OCI-LY7 (cell line): ENCODE data around the gene RAD1. TPM values are rescaled to one million over a fixed set of nuclear protein-coding genes. Genes with fewer than 3 reads are reported as not detected.

ENCODE experiments used
- BruUV-seq: library from RNA; stranded (reverse); fragments of 400-500 nt; replicated peaks from 2 replicates; lab custom pipeline; 2021; lab: Mats Ljungman, UMichigan
- CTCF ChIA-PET: fragments of 300-600 bp; sonication (Branson Sonifier 250); formaldehyde crosslinking; loops from one replicate; lab custom pipeline; 2022; ENCODE audit warnings: antibody characterized with exemption; ENCODE audit not compliant: unreplicated experiment; lab: Charles Lee
- POLR2A ChIA-PET: fragments of 300-600 bp; sonication (Branson Sonifier 250); formaldehyde crosslinking; loops from one replicate; lab custom pipeline; 2022; ENCODE audit warnings: antibody characterized with exemption; lab: Charles Lee
- DNase-seq: peaks from one replicate; pipeline ENCODE4 v3.0.0-alpha.2; 2015; ENCODE audit warnings: low spot score
- H2AFZ ChIP-seq: fragments of 200-600 bp; sonication (generic), shearing (Covaris generic); 2 replicates; pipeline ENCODE4 v1.6.1; 2014; ENCODE audit warnings: mild to moderate bottlenecking, antibody characterized with exemption, low read length, moderate library complexity
- H3K27ac ChIP-seq: fragments of 200-600 bp; sonication (generic); 2 replicates; pipeline ENCODE4 v1.5.1; 2014; ENCODE audit warnings: mixed run types, low read depth, mild to moderate bottlenecking, moderate library complexity, low read length, inconsistent platforms; ENCODE audit not compliant: poor library complexity, severe bottlenecking
- H3K36me3 ChIP-seq: fragments of 200-600 bp; sonication (generic); 2 replicates; pipeline ENCODE4 v1.6.1; 2014; ENCODE audit warnings: mild to moderate bottlenecking, antibody characterized with exemption, low read length, moderate library complexity, mixed read lengths; ENCODE audit not compliant: insufficient read depth
- H3K4me1 ChIP-seq: fragments of 200-600 bp; sonication (generic); 2 replicates; pipeline ENCODE4 v1.5.1; 2014; ENCODE audit warnings: mild to moderate bottlenecking, low read length; ENCODE audit not compliant: insufficient read depth, poor library complexity, severe bottlenecking
- H3K4me2 ChIP-seq: fragments of 200-600 bp; sonication (generic); 2 replicates; pipeline ENCODE4 v1.6.1; 2014; ENCODE audit warnings: mild to moderate bottlenecking, low read length
- H3K4me3 ChIP-seq: fragments of 200-600 bp; sonication (generic); 2 replicates; pipeline ENCODE4 v1.5.1; 2014; ENCODE audit warnings: mild to moderate bottlenecking, low read depth, low read length; ENCODE audit not compliant: poor library complexity, severe bottlenecking
- H3K79me2 ChIP-seq: fragments of 200-600 bp; sonication (generic); 2 replicates; pipeline ENCODE4 v1.6.1; 2016; ENCODE audit warnings: low read depth, mild to moderate bottlenecking, low read length, moderate library complexity, mixed read lengths; ENCODE audit not compliant: insufficient read depth
- H3K9me2 ChIP-seq: fragments of 200-600 bp; sonication (generic); 2 replicates; pipeline ENCODE4 v1.6.1; 2016; ENCODE audit warnings: mild to moderate bottlenecking, low read length, mixed read lengths; ENCODE audit not compliant: insufficient read depth
- H3K9me3 ChIP-seq: fragments of 200-600 bp; sonication (generic); 2 replicates; pipeline ENCODE4 v1.6.1; 2014; ENCODE audit warnings: mild to moderate bottlenecking, mixed run types, low read length, mixed read lengths
- H4K20me1 ChIP-seq: fragments of 200-600 bp; sonication (generic); 2 replicates; pipeline ENCODE4 v1.6.1; 2014; ENCODE audit warnings: mild to moderate bottlenecking, antibody characterized with exemption, low read length, moderate library complexity, mixed read lengths; ENCODE audit not compliant: insufficient read depth
- EZH2phosphoT487 ChIP-seq: fragments of 200-600 bp; sonication (generic); IDR thresholded peaks from 2 replicates; pipeline ENCODE4 v1.6.1; 2018; ENCODE audit warnings: low read depth, borderline replicate concordance, mild to moderate bottlenecking, mixed run types, antibody characterized with exemption, low read length, moderate library complexity, mixed read lengths
- intact Hi-C: fragments of 100-400 bp; cut with micrococcal nuclease; formaldehyde crosslinking; loops from one replicate; pipeline ENCODE4 v1.10.0; 2022; ENCODE audit not compliant: unreplicated experiment
- total RNA-seq, 2 experiments: library from RNA; depleted of rRNA in 1 of 2; stranded (reverse); fragments of >200 nt in 1 of 2; shearing (Covaris generic) in 1 of 2; gene quantifications; 2 replicates each; pipeline ENCODE4 v1.2.3, GENCODE V29; 2014 to 2022
- TF ChIP-seq, protein P1 (sequence below): fragments of 200-600 bp; sonication (generic); conservative IDR thresholded peaks from 2 replicates; pipeline ENCODE4 v1.5.1; 2014; ENCODE audit warnings: mild to moderate bottlenecking, antibody characterized with exemption, low read length, moderate library complexity, mixed read lengths

Gene RAD1
- total RNA-seq, 2 experiments from 2014 or later, result 49.2 to 82.1 TPM

DNA sequence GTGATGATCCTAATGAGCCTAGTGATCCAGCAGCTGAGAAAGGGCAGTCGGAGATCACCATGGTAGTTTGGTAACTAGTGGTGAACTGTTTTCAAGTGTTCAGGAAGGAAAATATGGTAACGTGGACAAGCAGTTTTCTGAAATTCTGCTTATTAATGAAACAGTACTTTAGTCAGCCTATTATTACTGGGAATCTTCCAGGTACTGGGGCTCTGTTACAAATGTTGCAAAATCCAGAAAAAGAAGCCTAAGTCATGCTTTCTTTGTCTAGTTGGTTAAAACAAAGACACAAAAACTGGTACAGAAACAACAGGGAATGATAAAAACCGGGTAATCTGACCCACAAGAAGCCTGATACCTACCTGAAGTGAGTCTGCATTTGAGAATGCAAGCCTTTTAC, 58.1 kb downstream of the RAD1 start:
- Histone ChIP-seq H3K4me1 (peaks cover 11% of the 10 kb centered on the region), H4K20me1 (no peaks in the 10 kb centered on the region), H3K4me3 (no peak overlapping the region), H3K36me3 (no peaks in the 10 kb centered on the region), H2AFZ (no peak overlapping the region), H3K79me2 (no peaks in the 10 kb centered on the region), H3K9me3 (no peaks in the 10 kb centered on the region), H3K27ac (no peak overlapping the region), H3K9me2 (no peaks in the 10 kb centered on the region), H3K4me2 (no peak overlapping the region)
- ChIA-PET CTCF (no interaction called here), POLR2A (interaction anchor here (1.4 kb wide), 1 partner anchor 28 kb away, joined by 5 read pairs; no protein-coding TSS in a partner anchor)
- no peak for TF ChIP-seq EZH2phosphoT487
- TF ChIP-seq, protein P1, sequence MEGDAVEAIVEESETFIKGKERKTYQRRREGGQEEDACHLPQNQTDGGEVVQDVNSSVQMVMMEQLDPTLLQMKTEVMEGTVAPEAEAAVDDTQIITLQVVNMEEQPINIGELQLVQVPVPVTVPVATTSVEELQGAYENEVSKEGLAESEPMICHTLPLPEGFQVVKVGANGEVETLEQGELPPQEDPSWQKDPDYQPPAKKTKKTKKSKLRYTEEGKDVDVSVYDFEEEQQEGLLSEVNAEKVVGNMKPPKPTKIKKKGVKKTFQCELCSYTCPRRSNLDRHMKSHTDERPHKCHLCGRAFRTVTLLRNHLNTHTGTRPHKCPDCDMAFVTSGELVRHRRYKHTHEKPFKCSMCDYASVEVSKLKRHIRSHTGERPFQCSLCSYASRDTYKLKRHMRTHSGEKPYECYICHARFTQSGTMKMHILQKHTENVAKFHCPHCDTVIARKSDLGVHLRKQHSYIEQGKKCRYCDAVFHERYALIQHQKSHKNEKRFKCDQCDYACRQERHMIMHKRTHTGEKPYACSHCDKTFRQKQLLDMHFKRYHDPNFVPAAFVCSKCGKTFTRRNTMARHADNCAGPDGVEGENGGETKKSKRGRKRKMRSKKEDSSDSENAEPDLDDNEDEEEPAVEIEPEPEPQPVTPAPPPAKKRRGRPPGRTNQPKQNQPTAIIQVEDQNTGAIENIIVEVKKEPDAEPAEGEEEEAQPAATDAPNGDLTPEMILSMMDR, result no peak
- intact Hi-C loops, result no loop called here
- BruUV-seq, result no TSS peak
- DNase-seq, result no peak

Other genes starting within 250 kb of the RAD1 start
- gene TTC23L, start 76.3 kb downstream of the RAD1 start, total RNA-seq (2014; rRNA removed; shearing (Covaris generic)), result 0.06 TPM in 1 of 2 replicates, not detected in the other
- 0.63 and 1.4 TPM in 2 replicates for gene TTC23L, start 76.3 kb downstream of the RAD1 start, total RNA-seq (2022)
- 59.7 and 75.6 TPM in 2 replicates for gene BRIX1, start 207 bp upstream of the RAD1 start, total RNA-seq (2014; rRNA removed; shearing (Covaris generic))
- 62.2 and 65.3 TPM in 2 replicates for gene BRIX1, start 207 bp upstream of the RAD1 start, total RNA-seq (2022)
- gene DNAJC21, start 14.1 kb upstream of the RAD1 start, total RNA-seq (2014; rRNA removed; shearing (Covaris generic)), result 29.4 and 43.7 TPM in 2 replicates
- 67.2 and 67.6 TPM in 2 replicates for gene DNAJC21, start 14.1 kb upstream of the RAD1 start, total RNA-seq (2022)
- not detected in 2 replicates for gene AGXT2, start 132.4 kb upstream of the RAD1 start, total RNA-seq (2014; rRNA removed; shearing (Covaris generic))
- not detected in 2 replicates for gene AGXT2, start 132.4 kb upstream of the RAD1 start, total RNA-seq (2022)